Thoracic aorta (tissue), 2 donors: Measurements from ENCODE around the gene TULP4. TPM values are rescaled to one million over a fixed set of nuclear protein-coding genes. Genes with fewer than 3 reads are reported as not detected.
"Not testable (repeated sequence)": the region's sequence is repeated elsewhere in the genome, so short reads cannot be mapped to it uniquely, and the experiment has no call there.

Source experiments
- ATAC-seq: fragments of 150-250 bp; one replicate; pipeline ENCODE4 v1.8.0; 2017; ENCODE audit warnings: low read depth; ENCODE audit not compliant: insufficient number of reproducible peaks, low FRiP score
- DNase-seq: peaks from one replicate; pipeline ENCODE4 v3.0.0-alpha.2; 2020; ENCODE audit warnings: low spot score
- H3K27ac ChIP-seq, 2 donors: fragments of 200-600 bp; sonication (generic); 1 replicate in 1 of 2; 2 replicates in 1 of 2; pipeline ENCODE4 v1.5.1; 2016; ENCODE audit warnings: mild to moderate bottlenecking in 2 of 2, moderate library complexity in 2 of 2
- H3K27me3 ChIP-seq: fragments of 200-600 bp; sonication (generic); replicated peaks from 2 replicates; pipeline ENCODE4 v1.6.0; 2016; ENCODE audit warnings: mild to moderate bottlenecking; ENCODE audit not compliant: insufficient read depth
- H3K36me3 ChIP-seq: fragments of 200-600 bp; sonication (generic); one replicate; pipeline ENCODE4 v1.5.1; 2016
- H3K4me1 ChIP-seq, 2 donors: fragments of 200-600 bp; sonication (generic); 1 replicate in 1 of 2; 2 replicates in 1 of 2; pipeline versions ENCODE4 v1.5.1 to v1.6.0; 2016; ENCODE audit warnings: low read depth in 2 of 2, mild to moderate bottlenecking in 1 of 2; ENCODE audit not compliant: control insufficient read depth in 1 of 2
- H3K4me3 ChIP-seq: fragments of 200-600 bp; sonication (generic); 2 replicates; pipeline ENCODE4 v1.5.1; 2016; ENCODE audit warnings: mild to moderate bottlenecking
- H3K9me3 ChIP-seq: fragments of 200-600 bp; sonication (generic); 2 replicates; pipeline ENCODE4 v1.5.1; 2016
- CTCF ChIP-seq: fragments of 200-600 bp; sonication (generic); IDR thresholded peaks from one replicate; pipeline ENCODE4 v1.5.1; 2019; ENCODE audit warnings: antibody characterized with exemption
- total RNA-seq, 2 donors: library from RNA; depleted of rRNA; stranded (reverse); fragments of >200 nt; gene quantifications; one replicate each; pipeline versions ENCODE4 v1.1.0 to v1.2.3, GENCODE V29; 2016

TULP4 gene
- total RNA-seq, 2 donors from 2014 or later = 75.5 to 189 TPM

- no peak for DNase-seq
- ATAC-seq = no peak
- no peaks in the 10 kb centered on the region for H3K27me3 ChIP-seq
- peaks cover 0 to 10% of the 10 kb centered on the region in 2 donors for H3K4me1 ChIP-seq
- TF ChIP-seq CTCF = no peak
- H3K4me3 ChIP-seq = no peak overlapping the region
- no peak overlapping the region for H3K27ac ChIP-seq
- no peaks in the 10 kb centered on the region for H3K36me3 ChIP-seq
- no peaks in the 10 kb centered on the region for H3K9me3 ChIP-seq
These were observed 20.0 kb downstream of the TULP4 start for GRCh38 chr6:158332237-158332636.

DNA sequence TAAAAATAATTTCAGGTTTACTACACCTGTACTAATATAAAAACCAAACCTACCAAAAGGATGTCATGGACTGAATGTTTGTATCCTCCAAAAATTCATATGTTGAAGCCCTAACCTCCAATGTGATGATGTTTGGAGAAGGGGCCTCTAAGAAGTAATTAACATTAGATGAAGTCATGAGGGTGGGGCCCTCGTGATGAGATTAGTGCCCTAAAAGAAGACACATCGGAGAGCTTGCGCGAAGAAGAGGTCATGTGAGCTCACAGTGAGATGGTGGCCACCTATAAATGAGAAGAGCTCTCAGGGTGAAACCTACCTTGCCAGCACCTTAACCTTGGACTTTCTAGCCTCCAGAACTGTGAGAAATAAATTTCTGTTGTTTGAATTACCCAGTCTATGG, 20.8 kb downstream of the TULP4 start:
- no peaks in the 10 kb centered on the region for H3K9me3 ChIP-seq
- H3K27me3 ChIP-seq = no peaks in the 10 kb centered on the region
- no peaks in the 10 kb centered on the region for H3K36me3 ChIP-seq
- DNase-seq (no peak), ATAC-seq (no peak)
- peaks cover 0 to 10% of the 10 kb centered on the region in 2 donors for H3K4me1 ChIP-seq
- no peak overlapping the region for H3K4me3 ChIP-seq
- no peak overlapping the region for H3K27ac ChIP-seq
- no peak for TF ChIP-seq CTCF

- no peak for ATAC-seq
- H3K4me3 ChIP-seq = no peak overlapping the region
- DNase-seq = no peak
These were observed 22.3 kb downstream of the TULP4 start for GRCh38 chr6:158334534-158334933.

GRCh38 chr6:158337332-158337731, 25.1 kb downstream of the TULP4 start:
- H3K27me3 ChIP-seq = no peaks in the 10 kb centered on the region
- ATAC-seq = no peak
- no peaks in the 10 kb centered on the region for H3K9me3 ChIP-seq
- H3K27ac ChIP-seq = no peak overlapping the region
- H3K4me1 ChIP-seq = peaks cover 0 to 7% of the 10 kb centered on the region in 2 donors
- DNase-seq = no peak
- no peak overlapping the region for H3K4me3 ChIP-seq
- TF ChIP-seq CTCF = no peak
- no peaks in the 10 kb centered on the region for H3K36me3 ChIP-seq

More at GRCh38 chr6:158334534-158334933, 22.3 kb downstream of the TULP4 start:
- Histone ChIP-seq H3K27me3 (no peaks in the 10 kb centered on the region), H3K27ac (no peak overlapping the region), H3K36me3 (no peaks in the 10 kb centered on the region), H3K4me1 (peaks cover 0 to under 1% of the 10 kb centered on the region in 2 donors), H3K9me3 (no peaks in the 10 kb centered on the region)
- TF ChIP-seq CTCF = no peak

DNA sequence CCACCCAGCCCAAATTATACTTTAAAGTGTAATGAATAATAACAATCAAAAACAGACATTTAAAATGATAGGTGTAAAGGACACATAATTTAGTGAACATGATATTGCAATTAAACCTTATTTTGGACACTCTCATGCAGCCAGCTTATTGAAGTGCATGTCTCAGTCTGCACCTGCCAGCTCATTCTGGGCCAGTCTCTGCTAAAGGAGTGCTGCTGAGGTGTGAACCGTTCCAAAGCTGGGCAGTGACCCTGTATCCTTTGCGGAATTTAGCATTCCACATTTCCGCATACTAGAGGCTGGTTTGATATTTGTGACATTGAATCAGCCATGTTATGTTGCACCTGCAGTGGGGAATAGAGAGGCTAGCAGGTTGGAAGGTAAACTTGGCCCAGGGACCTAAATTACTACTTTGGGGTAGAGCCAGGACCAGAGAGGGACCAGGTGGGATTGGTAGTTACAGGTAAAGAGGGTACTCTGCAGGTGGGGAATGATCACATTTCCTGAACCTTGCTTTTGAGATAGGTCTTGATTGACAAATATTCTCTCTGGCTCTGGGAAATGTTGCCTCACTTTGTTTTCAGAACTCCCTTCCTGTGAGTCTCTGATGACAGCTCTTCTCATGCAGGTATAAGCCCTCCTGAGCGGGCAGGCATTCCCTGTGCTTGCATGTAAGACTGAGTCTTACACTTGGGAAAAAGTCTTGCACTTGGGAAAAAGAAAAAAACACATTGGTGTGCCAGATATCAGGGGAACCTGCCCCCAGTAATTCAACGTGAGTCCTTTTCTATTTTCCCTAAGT, 26.2 kb downstream of the TULP4 start:
- Histone ChIP-seq H3K4me3 (no peak overlapping the region), H3K9me3 (no peaks in the 10 kb centered on the region), H3K27me3 (no peaks in the 10 kb centered on the region), H3K27ac (no peak overlapping the region), H3K4me1 (peaks cover 0 to 7% of the 10 kb centered on the region in 2 donors), H3K36me3 (no peaks in the 10 kb centered on the region)
- TF ChIP-seq CTCF = no peak
- DNase-seq (no peak), ATAC-seq (no peak)

- not testable (repeated sequence) for ATAC-seq, H3K36me3 ChIP-seq, H3K4me3 ChIP-seq, H3K27ac ChIP-seq, H3K27me3 ChIP-seq, H3K9me3 ChIP-seq, DNase-seq, H3K4me1 ChIP-seq
These were observed 26.9 kb downstream of the TULP4 start for GRCh38 chr6:158339197-158339596.
